Kasumi-1 (cell line): ENCODE data around the gene PARVA.

ENCODE experiments used
- DNase-seq, 2 experiments: peaks; one replicate each; lab custom pipeline; 2025; lab: John Stamatoyannopoulos, UW

The PARVA gene

DNA sequence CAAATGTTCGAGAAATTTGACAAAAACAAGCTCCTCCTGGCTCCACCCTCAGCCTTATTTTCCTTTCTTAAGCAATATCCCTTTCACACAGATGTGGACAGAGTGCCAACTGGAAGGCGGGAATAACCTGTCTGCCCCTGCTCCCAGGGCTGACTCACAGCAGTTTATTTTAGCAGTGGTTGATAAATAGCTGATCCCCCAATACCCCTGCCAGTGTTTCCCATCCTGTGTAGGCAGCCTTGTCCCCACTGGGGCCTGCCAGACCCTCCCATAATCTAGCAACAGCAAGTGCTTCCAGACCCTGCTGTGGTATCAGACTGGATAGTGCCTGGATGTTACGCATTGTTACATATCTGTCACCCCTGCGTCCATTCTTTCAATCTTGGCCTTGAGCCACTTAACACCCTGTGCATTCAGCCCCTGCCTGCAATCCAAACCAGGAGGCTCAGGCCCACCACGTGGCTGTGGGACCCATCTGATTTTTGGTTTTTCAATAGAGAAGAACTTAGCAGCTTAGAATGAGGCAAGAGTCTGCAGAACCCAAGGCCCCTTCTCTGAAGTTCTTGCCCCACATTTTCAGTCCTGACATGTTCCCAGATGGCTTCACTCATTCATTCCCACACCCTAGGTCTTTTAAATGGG, 53.7 kb downstream of the PARVA start:
- no peak for DNase-seq

DNA sequence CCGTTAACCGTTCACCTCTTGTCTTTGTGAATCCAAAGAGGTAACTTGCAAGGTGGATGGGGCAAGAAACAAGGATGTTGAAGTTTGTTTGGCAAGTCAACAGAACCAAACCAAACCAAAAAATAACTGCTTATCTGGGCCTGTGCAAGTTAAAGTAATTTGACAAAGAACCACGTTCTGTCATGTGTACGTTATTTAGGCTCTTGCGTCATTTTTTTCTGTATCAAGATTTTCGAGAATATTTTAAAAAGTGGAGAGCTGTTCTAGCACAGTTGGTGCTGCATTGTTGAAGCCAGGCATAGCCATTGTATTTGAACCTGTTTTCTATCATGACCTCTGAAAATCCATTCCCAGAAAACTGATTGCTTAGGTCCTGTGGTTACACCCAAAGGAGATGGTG, 55.1 kb downstream of the PARVA start:
- DNase-seq = no peak

DNA sequence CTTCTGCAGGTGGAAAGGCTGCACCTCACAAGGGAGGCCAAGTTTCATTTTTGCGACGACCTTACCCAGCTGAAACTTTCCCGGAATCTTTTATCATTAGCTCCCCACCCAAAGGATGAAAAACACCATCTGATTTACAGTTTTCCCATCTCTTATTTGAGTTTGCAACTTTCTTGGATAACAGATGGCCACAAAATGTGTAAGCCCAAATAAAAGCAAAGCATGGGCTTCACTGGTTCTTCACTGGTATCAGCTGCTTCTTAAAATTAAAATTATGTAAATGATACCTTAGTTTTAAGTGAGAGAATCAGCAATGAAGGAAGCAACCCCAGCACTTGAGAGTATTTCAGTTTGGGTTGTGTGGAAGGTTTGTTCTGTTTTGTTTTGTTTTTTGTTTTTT, 55.8 kb downstream of the PARVA start:
- no peak for DNase-seq

DNA sequence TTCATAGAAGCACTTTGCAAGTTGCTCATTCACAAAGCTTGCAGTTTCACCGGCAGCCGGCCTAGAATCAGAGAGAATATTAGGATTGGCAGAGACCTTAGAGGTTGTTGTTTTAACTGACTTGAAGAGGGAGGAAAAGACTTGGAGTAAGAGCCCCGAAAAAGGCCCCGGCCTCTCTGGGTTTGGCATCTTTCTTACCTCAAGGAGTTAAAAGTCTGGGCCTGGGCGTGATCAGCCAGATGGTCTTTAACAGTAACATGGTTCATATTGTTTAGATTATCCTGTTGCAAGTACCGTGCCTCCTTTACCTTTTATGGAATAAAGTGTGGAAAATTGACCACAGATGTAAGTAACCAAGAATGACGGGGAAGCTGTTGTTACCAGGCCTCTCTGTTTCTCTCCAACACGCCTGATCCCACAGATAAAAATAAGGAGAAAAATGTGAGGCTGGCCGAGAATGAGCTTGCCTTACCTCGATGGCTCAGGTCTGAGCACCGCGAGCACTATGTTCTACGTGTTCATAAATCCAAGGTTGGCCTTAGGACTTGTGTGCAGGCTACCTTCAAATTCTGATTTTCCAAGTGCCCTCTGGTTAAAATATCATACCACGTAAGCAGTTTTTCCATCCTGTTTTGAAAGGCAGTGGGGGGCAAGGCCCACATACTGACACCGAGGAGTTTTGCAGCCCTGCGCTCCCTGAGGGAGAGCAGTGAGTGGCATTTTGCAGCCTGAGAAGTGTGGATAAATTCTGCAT, 56.4 kb downstream of the PARVA start:
- DNase-seq = no peak

DNA sequence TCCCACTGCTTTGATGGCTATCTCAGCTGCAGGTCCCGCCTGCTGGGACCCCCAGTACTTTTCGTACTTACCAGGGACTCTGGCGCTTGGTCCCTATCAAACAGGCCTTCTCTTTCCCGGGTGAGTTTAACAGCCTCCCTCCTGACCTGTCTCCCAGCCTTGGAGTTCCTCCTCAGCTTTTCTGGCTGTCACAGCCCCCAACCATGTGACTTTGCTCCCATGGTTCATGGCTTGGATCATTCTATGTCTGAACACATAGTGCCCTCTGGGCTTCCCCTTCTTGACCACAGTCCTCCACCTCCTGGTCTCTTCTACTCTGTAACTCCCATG, 56.9 kb downstream of the PARVA start:
- DNase-seq = no peak

DNA sequence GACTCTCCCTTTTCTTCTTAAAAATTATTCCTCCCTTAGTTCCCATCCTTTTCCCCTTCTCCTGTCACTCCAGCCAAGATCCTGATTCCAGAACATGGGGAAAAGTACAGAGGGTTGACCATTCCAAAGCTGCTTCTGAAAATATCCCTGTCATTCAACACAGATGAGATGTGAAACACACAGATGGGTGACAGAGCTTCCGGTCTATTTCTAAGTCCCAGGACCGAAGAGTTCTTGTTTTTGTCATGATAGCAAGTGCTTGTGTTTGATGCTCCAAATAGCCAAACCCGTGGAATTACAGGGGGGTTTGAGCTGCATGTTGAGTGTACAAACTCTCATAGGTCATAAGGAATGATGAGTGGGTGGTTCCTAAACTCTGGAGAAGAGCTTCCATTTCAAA, 57.9 kb downstream of the PARVA start:
- DNase-seq = no peak

DNA sequence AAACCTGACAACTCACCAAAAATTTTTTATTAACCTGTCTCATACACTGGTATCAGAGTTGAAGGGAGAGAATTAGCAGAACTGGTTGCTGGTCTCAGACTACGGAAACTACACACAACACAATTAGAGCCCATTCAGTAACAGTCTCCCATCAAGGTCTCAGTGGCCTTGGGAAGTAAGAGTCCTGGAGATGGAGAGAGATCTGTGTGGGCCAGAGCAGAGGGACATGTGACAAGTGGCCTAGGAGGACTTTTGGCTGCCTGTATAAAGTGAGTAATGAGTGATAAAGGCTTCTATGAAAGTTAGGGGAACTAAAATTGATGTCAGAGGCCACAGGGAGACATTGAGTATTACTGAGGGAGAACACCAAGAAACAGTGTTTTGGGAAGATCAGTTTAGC, 58.9 kb downstream of the PARVA start:
- no peak for DNase-seq

DNA sequence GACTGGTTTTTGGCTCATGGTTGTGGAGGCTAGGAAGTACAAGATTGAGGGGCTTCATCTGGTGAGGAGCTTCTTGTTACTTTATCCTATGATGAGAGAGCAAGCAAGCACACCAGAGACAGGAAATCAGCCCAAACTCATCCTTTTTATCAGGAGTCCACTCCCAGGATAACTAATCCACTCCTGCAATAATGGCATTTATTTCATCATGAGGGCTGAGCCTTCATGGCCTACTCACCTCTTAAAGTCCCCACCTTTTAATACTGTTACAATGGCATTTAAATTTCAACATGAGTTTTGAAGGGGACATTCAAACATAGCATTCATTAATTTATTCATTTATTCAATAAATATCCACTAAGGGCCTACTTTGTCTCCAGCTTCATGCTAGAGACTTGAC, 60.9 kb downstream of the PARVA start:
- no peak for DNase-seq

DNA sequence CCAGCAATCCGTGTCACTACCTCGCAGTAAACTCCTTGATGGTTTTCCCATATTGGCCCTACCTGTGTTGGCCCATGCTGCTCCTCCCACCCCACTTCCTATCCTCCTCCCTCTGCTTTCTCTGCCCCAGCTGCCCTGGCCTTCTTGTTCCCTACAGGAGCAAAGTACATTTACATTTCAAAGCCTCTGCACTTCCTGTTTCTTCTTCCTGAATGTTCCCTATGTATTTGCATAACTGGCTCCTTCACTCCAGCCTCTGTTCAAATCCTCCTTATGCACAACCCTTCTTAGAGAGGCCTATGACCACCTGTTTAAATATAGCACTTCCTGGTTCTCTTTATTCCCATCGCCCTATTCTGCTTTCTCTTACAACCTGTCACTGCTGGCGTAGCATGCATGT, 62.2 kb downstream of the PARVA start:
- DNase-seq = peak in 1 of 2 experiments; percentile 0

DNA sequence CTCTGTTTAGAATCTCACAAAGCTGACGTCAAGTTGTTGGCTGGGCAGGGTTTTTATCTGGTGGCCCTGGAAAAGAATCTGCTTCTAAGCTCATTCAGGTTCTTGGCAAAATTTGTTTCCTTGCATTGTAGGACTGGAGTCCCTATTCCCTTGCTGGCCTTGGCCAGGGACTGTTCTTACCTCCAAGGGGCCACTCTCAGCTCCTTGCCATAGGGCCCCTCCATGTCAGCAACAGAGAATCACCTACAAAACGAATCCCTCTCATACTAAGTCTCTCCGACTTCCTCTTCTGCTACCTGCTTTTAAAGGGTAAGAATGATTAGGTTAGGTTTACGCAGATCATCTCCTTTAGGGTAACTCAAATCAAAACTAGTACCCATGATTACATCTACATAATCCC, 63.2 kb downstream of the PARVA start:
- DNase-seq = no peak

DNA sequence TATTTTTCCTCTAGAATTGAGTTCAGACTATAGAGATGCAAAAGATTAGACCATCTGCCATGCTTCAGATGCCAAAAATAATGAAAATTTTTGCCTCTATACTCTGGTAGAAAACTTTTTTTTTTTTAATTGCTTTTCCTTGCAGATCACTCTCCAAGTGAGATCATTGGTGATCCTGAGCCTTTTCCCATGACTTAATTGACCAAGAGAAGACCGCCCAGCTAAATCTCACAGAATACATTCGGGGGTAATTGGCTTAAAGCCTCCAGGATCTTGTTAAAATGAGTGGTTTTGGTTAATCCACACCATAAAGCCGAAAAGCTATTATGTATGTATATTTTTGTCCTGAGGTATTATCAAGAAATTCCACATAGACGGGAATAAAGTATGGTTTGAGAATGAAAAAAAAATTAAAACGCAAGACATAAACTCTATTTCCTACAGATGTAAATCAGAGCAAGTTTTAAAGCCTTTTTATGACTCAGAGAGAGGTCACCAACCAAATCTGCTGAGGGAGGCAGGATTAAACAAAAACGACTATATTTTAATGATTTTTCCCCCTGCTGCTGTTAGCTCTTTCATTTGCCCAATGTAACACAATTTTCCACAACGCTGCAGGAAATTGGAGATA, 64.0 kb downstream of the PARVA start:
- no peak for DNase-seq

DNA sequence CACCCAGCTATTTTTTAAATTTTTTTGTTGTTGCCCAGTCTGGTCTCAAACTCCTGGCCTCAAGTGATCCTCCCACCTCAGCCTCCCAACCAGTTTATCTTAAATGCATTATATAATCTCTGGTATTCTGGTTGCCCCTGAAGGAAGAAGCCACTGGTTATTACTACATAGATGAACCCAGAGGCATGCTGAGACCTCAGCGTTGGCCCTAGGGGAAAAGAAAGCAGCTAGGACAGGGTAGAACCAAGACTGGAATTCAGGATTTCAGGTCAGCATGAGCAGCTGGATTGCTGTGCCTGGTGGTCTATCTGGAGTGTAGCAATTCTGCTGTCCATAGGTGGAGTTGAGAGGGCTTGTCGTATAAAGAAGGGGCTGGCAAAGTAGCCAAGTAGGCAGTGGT, 67.2 kb downstream of the PARVA start:
- no peak for DNase-seq

DNA sequence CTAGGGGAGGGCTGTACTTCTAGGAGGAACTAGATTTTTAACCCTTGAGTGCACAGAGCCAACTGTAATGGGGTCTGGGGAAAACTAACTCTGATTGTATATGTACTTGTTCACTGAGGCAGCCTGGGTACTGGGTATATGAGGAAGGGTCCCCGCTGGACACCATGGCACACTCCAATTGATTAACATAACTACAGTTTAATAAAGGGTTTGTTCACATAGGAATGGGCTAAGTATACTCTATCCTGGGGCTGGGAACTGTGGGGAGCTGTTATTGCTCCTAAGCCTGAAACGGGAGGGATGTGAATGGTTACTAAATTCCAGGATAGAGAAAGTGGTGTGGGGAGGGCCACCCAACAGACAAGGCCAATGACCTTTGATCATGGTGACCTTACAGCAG, 67.6 kb downstream of the PARVA start:
- DNase-seq = no peak

DNA sequence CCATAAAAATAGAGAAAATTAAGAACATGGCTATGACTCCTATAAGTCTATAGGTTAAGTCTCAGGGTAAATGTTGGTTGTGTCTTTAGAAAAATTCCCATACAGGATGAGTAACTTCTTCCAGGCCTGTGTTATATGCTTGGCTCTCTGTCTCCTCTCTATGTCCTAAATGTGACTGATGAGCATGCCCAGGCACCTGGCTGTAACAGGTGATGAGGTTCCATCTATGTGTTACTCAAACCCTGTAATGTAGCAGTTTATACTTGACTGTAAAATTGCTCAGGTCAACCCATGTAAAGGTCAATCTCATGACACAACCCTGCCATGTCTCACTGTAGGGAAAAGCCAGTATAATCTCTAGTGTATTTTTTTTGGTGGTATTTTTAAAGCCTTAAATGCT, 69.5 kb downstream of the PARVA start:
- DNase-seq = no peak

DNA sequence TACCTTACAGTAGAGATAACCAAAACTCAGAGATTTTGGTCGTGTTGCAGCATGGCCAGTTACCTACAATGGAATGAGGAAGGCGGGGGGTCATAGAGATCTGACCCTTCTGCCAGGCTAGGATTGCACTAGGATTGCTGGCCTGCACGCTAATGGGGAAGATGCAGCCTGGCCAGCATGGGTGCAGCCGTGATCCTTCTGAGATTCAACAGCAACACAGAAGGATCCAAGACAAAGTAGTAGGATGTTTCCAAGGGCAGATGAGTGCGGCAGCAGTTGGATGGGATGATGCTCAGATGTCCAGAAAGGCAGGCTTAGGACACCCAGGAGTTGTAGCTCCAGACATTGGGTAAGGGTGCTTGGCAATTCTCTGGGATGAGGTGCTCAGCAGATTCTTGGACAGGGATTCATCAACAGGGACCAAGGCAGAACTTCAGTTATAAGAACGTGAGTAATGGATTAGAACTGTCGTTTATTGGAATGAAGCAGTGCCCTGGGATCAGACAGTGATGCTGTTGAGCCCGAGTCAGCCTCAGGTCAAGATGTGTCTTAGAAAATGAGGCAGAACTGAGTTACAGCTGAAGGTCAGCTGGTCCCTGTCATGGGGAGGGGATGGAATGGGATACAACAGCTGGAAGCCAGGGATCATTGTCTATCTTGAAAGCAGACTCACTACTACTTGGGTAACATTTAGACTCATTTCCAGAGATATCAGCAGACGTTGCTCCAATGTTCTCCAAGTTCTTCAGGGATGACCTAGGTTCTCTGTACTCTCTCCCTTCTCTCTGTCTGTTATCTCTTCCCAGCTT, 71.0 kb downstream of the PARVA start:
- DNase-seq = no peak

DNA sequence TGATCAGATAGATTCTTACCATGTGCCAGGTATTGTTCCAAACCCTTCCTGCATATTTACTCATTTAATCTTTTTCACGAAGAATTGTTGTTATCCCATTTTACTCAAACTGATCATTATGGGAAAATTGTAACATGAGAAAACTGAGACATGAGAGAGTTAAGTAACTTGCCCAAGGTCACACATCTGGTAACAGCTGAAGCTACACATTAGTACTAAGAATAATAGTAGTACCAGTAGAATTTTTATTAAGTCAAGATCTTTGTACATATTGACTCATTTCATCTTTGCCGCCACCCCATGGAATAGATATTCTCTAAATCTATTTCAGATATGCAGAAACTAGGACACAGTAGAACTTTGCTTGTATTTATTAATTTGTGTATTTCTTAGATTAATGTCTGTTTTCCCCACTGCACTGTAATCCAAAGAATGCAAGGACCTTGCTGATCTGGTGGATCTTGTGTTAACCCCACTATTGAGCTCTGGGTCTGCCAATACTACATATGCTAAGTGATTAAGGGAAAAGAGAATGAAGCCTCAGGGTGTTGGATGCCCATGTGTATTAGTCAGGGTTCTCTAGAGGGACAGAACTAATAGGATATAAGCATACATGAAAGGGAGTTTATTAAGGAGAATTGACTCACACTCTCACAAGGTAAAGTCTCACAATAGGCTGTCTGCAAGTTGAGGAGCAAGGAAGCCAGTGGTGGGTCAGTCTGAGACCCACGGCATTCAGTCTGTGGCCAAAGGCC, 72.8 kb downstream of the PARVA start:
- DNase-seq = no peak

DNA sequence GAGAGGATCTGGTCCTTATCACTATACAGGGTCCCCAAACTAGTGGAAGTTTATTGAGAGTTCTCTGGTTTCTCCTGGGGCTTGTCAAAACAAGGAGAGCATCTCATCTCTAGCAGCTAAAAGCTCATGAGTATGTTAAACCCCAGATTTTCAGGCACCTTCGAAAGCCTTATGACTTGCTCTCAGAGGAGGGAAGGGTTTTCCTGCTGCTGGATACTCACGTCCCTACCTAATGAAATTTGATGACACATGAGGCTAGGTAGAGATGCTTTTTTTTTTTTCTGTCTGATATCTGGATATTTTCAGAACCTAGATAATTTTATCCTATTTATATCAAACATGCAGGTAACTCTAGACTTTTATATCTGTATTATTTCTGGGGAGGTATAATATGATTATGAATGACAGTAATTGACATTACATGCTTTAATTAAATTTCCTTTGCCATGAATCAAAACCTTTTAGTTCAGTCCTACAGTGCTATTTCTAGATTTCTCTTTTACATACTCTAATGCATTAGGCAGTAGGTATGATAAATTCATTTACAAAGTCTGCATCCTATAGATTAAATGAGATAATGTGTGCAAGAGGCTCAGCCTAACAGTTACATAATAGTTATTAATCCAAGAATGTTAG, 73.9 kb downstream of the PARVA start:
- DNase-seq = no peak

DNA sequence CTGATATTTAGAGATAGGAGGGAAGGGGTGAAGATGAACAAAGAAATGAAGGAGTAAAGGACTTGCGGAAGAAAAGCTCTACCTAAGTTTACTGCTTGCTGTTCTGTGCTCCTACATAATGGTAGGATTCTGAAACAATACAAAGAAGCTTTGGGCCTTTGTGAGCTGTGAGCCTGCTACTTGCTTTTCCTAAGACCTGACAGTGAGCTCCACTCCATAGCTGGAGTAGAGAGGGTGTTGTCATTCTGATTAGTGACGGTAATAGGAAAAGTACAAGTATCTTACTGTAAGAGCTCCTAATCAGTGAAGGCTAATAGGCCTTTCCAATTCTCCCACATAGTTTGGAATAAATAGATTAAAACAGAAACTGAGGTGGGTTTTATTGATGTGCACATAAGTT, 75.9 kb downstream of the PARVA start:
- DNase-seq = no peak

DNA sequence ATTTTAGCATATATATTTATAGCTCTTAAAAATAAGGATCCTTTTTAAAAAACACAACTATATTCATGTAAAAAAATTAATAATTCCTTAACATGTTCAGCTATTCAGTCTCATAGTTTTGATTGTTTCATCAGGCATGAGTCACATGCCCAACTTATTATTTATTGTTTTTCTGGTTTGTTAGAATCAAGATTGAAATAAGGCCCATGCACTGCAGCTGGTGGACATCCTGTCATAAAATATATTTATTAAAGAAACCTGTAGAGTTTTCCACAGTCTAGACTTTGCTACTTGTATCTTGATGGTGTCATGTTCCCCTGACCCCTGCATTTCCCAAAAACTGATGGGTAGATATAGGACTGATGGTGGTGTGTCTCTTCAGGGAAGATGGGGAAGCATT, 77.4 kb downstream of the PARVA start:
- DNase-seq = no peak

DNA sequence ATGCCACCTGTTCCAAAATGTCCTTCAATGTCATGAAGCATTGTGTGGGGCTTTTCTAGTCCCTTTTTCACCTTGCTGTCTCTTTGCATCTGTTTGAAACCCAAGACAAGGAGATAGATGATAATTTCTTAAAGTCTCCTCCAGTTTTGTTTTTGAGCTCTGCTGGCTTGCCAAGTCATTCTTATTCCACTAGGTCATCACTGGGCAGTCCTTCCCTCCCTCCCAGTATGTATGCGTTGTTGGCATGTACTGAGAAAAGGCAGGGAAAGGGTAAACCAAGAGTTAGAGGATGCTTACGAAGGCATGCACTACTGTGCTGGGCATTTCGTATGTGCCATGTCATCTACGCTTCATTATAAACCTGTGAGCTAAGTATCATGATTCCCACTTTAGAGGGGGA, 78.6 kb downstream of the PARVA start:
- no peak for DNase-seq
